HepG2 (cell line): ENCODE data around the gene STAT6. TPM values are rescaled to one million over a fixed set of nuclear protein-coding genes. Genes with fewer than 3 reads are reported as not detected.
A peak's percentile ranks its signal among the peaks of the same experiment; 100 is the strongest.

ENCODE experiments used
- HNF4G ChIP-seq, 2 experiments: sonication (generic) in 1 of 2; formaldehyde crosslinking in 1 of 2; IDR thresholded peaks; 2 replicates each; pipeline versions ENCODE4 v1.4.0 to v1.6.1; 2011 to 2020; ENCODE audit warnings: borderline replicate concordance in 2 of 2, low read depth in 2 of 2, mild to moderate bottlenecking in 2 of 2, low read length in 1 of 2, missing genetic modification reagents in 1 of 2, moderate library complexity in 1 of 2
- MIER3 ChIP-seq: IDR thresholded peaks from 2 replicates; pipeline ENCODE4 v1.6.1; 2016; ENCODE audit warnings: missing compliant biosample characterization, borderline replicate concordance
- MTA1 ChIP-seq: sonication (generic); formaldehyde crosslinking; IDR thresholded peaks from 2 replicates; pipeline ENCODE4 v1.4.0; 2020; ENCODE audit warnings: missing genetic modification reagents, mild to moderate bottlenecking, borderline replicate concordance
- NR2F1 ChIP-seq, 2 experiments: fragments of 450-650 bp in 1 of 2; formaldehyde crosslinking in 1 of 2; IDR thresholded peaks; 2 replicates each; pipeline versions ENCODE4 v1.5.0 to v1.6.1; 2016 to 2020; ENCODE audit warnings: mild to moderate bottlenecking in 1 of 2, missing compliant biosample characterization in 1 of 2, missing genetic modification reagents in 1 of 2, moderate library complexity in 1 of 2
- PITX1 ChIP-seq: sonication (generic); formaldehyde crosslinking; IDR thresholded peaks from 2 replicates; pipeline ENCODE4 v1.5.1; 2020; ENCODE audit warnings: mild to moderate bottlenecking, missing genetic modification reagents
- ZNF292 ChIP-seq: sonication (generic); formaldehyde crosslinking; IDR thresholded peaks from 2 replicates; pipeline ENCODE4 v1.8.1; 2022; ENCODE audit warnings: mild to moderate bottlenecking, low read depth, missing genetic modification reagents, borderline replicate concordance
- polyA plus RNA-seq, 8 experiments: library from polyadenylated mRNA; depleted of rRNA in 3 of 8; stranded (reverse) in 7 of 8; unstranded in 1 of 8; fragments of >200 nt; fragmentation: Illumina TruSeq in 4 of 8; extraction: Trizol in 4 of 8; gene quantifications; 2 replicates each; pipeline versions ENCODE4 v1.2.1 to v1.2.3, GENCODE V29; 2011 to 2016; ENCODE audit warnings: low read depth in 4 of 8, missing spikeins in 1 of 8, mixed read lengths in 1 of 8; ENCODE audit not compliant: insufficient read depth in 1 of 8
- total RNA-seq, 5 experiments: library from RNA; depleted of rRNA; stranded (reverse); fragments of >200 nt; fragmentation: Illumina TruSeq; extraction: Trizol; gene quantifications; 2 replicates each; pipeline ENCODE4 v1.2.3, GENCODE V29; 2016; ENCODE audit warnings: low read depth in 1 of 5
- TF ChIP-seq, protein P1 (sequence below): sonication (generic); formaldehyde crosslinking; IDR thresholded peaks from 2 replicates; pipeline ENCODE4 v1.5.0; 2020; ENCODE audit warnings: mild to moderate bottlenecking, missing genetic modification reagents, borderline replicate concordance
- TF ChIP-seq, protein P2 (sequence below): IDR thresholded peaks from 2 replicates; pipeline ENCODE4 v1.6.1; 2016; ENCODE audit warnings: mild to moderate bottlenecking, missing biosample characterization, missing genetic modification reagents
- TF ChIP-seq, protein P3 (sequence below): sonication (generic); formaldehyde crosslinking; IDR thresholded peaks from 2 replicates; pipeline ENCODE4 v1.8.1; 2023; ENCODE audit warnings: mild to moderate bottlenecking, missing genetic modification reagents, borderline replicate concordance
- TF ChIP-seq, protein P4 (sequence below): sonication (generic); formaldehyde crosslinking; IDR thresholded peaks from 2 replicates; pipeline ENCODE4 v1.4.0; 2020; ENCODE audit warnings: mild to moderate bottlenecking, missing genetic modification reagents
- TF ChIP-seq, protein P5 (sequence below): sonication (generic); formaldehyde crosslinking; conservative IDR thresholded peaks from 2 replicates; pipeline ENCODE4 v1.4.0; 2020; ENCODE audit warnings: missing genetic modification reagents
- TF ChIP-seq, protein P6 (sequence below): IDR thresholded peaks from 2 replicates; pipeline ENCODE4 v1.6.1; 2016; ENCODE audit warnings: low read depth, missing genetic modification reagents, missing compliant biosample characterization

STAT6 gene
- total and polyA plus RNA-seq, 2 of the 13 experiments (the other 11 are each of a cell fraction or from before 2014, with no cell fraction given) = 28.0 to 62.2 TPM

DNA sequence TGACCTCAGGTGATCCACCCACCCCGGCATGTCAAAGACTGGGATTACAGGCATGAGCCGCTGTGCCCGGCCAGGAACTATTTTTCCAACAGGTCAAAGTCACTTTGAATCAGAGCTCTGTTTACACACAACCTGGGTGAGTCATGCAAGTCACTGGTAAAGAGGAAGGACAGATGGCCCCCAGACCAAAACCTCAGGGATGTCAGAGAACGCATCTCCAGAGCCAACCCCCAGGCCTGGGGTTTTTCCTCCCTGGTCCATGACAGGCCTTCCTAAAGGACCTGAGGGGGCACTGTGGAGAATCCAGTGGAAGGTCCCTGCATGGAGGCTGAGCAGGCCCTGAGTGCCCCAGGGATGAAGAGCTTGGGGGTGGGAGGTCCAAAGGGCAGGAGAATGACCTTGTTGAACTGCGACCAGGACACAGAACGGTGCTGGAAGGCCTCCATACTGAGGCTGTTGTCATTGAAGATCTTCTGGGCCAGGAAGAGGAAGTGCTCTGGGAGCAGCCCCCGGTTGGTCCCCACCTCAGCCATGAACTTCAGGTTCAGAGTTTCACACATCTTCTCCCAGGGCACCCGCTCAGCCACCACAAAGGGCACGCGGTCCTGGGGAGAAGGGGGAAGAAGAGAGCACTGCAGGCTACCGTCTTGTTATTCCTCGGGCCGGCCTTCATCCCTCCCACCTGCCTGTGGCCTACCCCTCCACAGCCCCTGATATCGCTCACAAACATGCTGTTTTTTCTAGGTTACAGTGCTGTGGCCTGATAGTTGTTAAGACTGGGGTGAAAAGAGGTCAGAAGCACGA lies 9.1 kb downstream of the STAT6 start (continued):
- TF ChIP-seq, protein P1, sequence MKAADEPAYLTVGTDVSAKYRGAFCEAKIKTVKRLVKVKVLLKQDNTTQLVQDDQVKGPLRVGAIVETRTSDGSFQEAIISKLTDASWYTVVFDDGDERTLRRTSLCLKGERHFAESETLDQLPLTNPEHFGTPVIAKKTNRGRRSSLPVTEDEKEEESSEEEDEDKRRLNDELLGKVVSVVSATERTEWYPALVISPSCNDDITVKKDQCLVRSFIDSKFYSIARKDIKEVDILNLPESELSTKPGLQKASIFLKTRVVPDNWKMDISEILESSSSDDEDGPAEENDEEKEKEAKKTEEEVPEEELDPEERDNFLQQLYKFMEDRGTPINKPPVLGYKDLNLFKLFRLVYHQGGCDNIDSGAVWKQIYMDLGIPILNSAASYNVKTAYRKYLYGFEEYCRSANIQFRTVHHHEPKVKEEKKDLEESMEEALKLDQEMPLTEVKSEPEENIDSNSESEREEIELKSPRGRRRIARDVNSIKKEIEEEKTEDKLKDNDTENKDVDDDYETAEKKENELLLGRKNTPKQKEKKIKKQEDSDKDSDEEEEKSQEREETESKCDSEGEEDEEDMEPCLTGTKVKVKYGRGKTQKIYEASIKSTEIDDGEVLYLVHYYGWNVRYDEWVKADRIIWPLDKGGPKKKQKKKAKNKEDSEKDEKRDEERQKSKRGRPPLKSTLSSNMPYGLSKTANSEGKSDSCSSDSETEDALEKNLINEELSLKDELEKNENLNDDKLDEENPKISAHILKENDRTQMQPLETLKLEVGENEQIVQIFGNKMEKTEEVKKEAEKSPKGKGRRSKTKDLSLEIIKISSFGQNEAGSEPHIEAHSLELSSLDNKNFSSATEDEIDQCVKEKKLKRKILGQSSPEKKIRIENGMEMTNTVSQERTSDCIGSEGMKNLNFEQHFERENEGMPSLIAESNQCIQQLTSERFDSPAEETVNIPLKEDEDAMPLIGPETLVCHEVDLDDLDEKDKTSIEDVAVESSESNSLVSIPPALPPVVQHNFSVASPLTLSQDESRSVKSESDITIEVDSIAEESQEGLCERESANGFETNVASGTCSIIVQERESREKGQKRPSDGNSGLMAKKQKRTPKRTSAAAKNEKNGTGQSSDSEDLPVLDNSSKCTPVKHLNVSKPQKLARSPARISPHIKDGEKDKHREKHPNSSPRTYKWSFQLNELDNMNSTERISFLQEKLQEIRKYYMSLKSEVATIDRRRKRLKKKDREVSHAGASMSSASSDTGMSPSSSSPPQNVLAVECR (CRISPR knock-in tag) = peak; percentile 85; the same call in 1 of the 2 replicates
- peak; percentile 67; the same call in 1 of the 2 replicates for TF ChIP-seq HNF4G (IDR thresholded peaks at IDR 0.05; ENCODE audit: borderline replicate concordance, low read depth, low read length)
- TF ChIP-seq HNF4G (CRISPR knock-in tag; IDR thresholded peaks at IDR 0.05; ENCODE audit: borderline replicate concordance, low read depth) = peak; percentile 94
- TF ChIP-seq NR2F1 (CRISPR knock-in tag; IDR thresholded peaks at IDR 0.05) = peak in 1 of 2 experiments; percentile 87; a peak in 3 of 4 replicates
- TF ChIP-seq, protein P2, sequence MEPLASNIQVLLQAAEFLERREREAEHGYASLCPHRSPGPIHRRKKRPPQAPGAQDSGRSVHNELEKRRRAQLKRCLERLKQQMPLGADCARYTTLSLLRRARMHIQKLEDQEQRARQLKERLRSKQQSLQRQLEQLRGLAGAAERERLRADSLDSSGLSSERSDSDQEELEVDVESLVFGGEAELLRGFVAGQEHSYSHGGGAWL = no peak; the same call in 1 of the 2 replicates
- peak; percentile 61; the same call in 1 of the 2 replicates for TF ChIP-seq MTA1 (CRISPR knock-in tag)
- TF ChIP-seq, protein P3, sequence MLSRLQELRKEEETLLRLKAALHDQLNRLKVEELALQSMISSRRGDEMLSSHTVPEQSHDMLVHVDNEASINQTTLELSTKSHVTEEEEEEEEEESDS = peak; percentile 49; the same call in 1 of the 2 replicates
- TF ChIP-seq PITX1 (CRISPR knock-in tag) = peak; percentile 90
- TF ChIP-seq MIER3 (CRISPR knock-in tag) = no peak
- TF ChIP-seq, protein P4, sequence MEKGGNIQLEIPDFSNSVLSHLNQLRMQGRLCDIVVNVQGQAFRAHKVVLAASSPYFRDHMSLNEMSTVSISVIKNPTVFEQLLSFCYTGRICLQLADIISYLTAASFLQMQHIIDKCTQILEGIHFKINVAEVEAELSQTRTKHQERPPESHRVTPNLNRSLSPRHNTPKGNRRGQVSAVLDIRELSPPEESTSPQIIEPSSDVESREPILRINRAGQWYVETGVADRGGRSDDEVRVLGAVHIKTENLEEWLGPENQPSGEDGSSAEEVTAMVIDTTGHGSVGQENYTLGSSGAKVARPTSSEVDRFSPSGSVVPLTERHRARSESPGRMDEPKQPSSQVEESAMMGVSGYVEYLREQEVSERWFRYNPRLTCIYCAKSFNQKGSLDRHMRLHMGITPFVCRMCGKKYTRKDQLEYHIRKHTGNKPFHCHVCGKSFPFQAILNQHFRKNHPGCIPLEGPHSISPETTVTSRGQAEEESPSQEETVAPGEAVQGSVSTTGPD (CRISPR knock-in tag) = peak; percentile 72
- TF ChIP-seq, protein P5, sequence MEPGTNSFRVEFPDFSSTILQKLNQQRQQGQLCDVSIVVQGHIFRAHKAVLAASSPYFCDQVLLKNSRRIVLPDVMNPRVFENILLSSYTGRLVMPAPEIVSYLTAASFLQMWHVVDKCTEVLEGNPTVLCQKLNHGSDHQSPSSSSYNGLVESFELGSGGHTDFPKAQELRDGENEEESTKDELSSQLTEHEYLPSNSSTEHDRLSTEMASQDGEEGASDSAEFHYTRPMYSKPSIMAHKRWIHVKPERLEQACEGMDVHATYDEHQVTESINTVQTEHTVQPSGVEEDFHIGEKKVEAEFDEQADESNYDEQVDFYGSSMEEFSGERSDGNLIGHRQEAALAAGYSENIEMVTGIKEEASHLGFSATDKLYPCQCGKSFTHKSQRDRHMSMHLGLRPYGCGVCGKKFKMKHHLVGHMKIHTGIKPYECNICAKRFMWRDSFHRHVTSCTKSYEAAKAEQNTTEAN (CRISPR knock-in tag) = peak; percentile 38; the same call in 1 of the 2 replicates
- peak; percentile 42; the same call in 1 of the 2 replicates for TF ChIP-seq ZNF292 (CRISPR knock-in tag)
- TF ChIP-seq, protein P6, sequence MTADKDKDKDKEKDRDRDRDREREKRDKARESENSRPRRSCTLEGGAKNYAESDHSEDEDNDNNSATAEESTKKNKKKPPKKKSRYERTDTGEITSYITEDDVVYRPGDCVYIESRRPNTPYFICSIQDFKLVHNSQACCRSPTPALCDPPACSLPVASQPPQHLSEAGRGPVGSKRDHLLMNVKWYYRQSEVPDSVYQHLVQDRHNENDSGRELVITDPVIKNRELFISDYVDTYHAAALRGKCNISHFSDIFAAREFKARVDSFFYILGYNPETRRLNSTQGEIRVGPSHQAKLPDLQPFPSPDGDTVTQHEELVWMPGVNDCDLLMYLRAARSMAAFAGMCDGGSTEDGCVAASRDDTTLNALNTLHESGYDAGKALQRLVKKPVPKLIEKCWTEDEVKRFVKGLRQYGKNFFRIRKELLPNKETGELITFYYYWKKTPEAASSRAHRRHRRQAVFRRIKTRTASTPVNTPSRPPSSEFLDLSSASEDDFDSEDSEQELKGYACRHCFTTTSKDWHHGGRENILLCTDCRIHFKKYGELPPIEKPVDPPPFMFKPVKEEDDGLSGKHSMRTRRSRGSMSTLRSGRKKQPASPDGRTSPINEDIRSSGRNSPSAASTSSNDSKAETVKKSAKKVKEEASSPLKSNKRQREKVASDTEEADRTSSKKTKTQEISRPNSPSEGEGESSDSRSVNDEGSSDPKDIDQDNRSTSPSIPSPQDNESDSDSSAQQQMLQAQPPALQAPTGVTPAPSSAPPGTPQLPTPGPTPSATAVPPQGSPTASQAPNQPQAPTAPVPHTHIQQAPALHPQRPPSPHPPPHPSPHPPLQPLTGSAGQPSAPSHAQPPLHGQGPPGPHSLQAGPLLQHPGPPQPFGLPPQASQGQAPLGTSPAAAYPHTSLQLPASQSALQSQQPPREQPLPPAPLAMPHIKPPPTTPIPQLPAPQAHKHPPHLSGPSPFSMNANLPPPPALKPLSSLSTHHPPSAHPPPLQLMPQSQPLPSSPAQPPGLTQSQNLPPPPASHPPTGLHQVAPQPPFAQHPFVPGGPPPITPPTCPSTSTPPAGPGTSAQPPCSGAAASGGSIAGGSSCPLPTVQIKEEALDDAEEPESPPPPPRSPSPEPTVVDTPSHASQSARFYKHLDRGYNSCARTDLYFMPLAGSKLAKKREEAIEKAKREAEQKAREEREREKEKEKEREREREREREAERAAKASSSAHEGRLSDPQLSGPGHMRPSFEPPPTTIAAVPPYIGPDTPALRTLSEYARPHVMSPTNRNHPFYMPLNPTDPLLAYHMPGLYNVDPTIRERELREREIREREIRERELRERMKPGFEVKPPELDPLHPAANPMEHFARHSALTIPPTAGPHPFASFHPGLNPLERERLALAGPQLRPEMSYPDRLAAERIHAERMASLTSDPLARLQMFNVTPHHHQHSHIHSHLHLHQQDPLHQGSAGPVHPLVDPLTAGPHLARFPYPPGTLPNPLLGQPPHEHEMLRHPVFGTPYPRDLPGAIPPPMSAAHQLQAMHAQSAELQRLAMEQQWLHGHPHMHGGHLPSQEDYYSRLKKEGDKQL (CRISPR knock-in tag) = peak; percentile 43; the same call in 1 of the 2 replicates
